Measurements from ENCODE around the gene CACNA2D4.
A peak's percentile ranks its signal among the peaks of the same experiment; 100 is the strongest.

Gene CACNA2D4

DNA sequence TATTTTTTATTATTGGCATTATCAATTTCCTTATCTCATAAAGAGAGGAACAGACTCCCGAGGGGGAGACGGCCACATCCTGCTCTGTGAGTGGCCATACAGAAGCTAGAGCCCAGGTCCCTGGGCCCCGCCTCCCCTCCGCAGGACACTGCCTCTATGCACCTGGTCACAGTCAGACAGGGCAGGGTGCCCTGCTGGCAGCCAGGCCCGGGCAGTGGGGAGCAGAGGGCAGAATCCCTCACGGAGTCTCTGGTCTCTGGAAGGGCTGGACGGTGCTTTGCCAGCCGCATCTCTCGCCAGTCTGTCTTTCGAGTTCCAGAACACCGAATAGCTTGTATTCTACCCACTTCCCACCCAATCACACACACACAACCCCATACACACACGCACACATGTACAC is 16.4 kb upstream of the CACNA2D4 start:
- DNase-seq (ENCODE audit: low read depth, low spot score) = no peak

DNA sequence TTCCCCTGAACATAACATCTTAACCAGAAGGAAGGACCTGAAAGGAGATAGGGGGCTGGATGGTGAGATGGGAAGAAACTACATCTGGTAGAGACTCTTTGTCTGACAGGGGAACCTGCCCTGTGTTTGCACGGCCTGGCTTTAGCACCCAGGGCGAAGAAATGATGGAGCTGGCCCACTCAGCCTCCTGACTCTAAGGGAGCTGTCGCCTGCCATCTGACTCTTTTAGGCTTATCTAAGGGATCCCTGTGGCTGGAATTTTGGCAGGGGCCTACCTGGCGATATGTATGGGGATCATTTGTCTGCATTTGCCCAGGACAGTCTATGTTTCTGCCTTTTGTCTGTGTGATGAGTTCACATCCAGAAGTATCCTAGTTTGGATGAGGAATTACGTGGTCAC is 15.6 kb upstream of the CACNA2D4 start:
- DNase-seq (ENCODE audit: low read depth, low spot score) = no peak

DNA sequence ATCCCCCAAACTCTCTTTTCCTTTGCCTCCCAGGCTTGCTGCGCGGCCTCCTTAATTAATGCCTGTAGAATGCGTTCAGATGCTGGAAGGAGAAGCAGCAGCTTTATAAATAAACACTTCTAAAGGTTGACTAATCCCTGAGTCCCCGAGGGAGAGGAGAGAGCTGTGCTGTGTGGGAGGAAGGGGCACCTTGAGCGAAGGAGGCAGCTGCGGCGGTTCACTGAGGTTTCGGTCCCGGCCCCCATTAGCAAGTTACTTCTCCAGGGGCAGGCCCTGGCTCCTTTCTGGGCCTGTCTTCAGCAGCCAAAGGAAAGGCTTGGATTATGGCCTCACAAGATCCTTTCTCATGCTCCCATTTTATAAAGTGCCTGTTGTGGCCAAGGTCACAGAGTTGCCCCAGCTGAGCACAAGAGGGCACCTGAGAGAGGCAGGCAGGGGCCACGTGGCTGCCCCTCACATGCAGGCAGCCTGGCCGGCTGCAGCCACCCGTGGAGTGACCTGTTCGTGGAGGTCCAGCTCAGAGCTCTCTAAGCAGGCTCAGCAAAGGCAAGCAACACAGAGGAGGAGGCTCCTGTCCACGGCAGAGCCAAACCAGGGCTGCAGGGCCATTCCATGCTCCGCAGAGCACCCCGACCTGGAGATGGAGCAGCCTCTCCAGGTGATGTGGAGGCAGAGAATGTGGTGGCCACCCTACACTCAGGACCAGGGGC is 15.0 kb upstream of the CACNA2D4 start:
- peak; percentile 56 for DNase-seq (ENCODE audit: low read depth, low spot score)

DNA sequence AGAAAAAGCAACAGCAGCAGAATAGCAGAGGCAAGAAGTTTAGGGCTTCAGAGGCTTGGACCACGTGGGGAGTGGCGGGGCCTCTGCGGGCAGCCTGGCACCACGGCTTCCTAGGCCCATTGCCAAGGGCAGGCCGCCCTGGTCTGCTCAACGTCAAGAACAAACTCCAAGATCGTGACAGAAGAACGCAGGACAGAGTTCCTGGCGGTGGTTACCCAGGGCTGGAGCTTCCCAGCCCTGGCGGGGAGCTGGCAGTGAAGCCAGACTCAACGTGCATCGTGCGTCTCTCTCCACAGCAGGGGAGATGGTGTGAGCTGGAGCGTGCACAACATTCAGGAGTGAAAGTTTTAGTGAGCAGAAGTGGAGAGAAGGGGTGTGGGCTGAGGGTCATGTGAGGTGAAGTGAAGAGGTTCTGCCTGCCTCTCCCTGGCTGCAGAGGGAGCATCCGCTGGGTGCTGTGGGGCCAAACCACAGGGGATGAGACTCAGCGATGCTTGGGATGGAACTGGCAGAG is 13.9 kb upstream of the CACNA2D4 start:
- DNase-seq (ENCODE audit: low read depth, low spot score) = peak; percentile 82

DNA sequence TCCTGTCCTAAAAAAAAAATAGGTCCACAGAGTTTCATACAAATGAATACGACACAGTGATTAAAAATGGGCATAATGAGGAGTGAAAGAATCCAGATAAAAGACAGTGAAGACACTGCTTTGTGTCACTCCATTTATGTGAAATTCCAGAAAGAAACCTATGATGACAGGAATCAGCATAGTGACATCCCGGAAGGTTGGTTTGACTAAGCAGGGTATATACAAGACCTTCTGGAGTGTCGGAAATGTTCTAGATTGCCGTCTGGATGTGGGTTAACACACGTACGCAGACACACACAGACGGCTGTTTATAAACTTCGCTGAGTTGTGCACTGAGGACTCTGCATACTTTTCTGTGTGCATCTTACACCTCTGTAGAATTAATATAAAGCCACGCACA is 13.2 kb upstream of the CACNA2D4 start:
- no peak for DNase-seq (ENCODE audit: low read depth, low spot score)

DNA sequence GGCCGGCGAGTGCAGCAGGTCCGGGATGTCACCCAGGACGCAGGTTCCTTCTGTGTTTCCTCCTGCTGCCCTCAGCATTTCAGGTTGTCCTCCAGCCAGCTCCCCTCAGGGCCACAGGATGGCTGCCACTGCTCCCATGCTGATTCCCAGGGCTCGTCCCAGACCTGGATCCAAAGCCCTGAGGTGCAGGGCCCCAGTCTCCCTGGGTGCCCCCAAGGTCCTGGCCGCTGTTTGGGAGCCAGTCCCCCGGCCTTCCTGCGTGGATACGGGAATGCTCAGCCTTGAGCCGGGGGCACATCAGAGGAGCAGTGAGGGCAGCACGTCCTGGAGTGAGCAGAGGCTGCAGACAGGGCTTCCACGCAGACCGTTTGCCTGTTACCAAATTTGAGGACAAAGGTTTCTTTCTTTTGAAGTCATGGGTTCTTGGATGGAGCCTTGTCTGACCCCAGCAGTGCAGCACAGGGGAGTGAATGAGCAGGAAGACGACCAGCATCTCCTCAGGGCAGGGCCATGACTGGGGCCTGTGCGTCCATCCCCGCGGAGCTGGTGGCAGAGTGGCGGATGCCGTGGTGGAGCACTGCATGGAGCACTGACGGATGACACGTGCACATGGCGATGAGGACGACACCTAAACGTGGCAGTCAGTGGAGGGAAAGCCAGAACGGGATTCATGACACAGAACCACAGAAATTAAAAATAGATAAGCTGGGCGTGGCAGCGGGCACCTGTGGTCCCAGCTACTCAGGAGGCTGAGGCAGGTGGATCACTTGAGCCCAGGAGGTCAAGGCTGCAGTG is 12.5 kb upstream of the CACNA2D4 start:
- no peak for DNase-seq (ENCODE audit: low read depth, low spot score)

DNA sequence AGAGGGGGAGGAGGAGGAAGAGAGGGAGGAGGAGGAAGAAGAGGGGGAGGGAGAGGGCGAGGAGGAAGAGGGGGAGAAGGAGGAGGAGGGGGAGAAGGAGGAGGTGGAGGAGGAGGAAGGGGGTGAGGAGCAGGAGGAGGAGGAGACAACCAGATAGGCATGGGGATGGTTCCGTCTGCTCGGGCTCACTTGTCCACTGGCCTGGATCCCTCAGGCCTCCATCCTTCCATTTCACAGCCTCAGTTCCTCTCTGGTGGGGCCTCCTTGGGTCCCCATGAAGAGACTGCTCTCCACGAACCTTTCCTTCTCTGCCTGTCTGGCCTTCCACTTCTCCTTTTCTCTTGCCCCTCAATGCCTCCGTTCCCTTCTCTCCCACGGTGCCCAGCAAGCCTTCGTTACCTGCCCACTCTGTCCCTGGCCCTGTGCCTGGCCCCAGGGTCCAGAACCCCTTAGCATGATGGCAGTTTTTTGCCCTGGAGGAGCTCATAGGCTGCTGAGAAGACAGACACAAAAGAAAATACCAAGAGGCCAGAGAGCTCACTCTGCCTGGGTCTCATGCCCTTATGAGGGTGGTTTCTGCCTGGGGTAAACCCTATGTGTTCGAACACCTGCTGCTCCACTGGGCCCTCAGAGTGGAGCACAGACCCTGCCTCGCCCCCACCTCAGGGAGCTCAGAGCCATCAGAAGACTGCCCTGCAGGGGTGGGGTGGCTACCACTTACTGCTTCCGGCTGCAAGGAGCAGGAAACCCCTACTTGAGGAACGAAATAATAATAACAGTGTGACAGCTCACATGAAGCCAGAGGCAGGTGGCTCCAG is 11.7 kb upstream of the CACNA2D4 start:
- DNase-seq (ENCODE audit: low read depth, low spot score) = no peak

DNA sequence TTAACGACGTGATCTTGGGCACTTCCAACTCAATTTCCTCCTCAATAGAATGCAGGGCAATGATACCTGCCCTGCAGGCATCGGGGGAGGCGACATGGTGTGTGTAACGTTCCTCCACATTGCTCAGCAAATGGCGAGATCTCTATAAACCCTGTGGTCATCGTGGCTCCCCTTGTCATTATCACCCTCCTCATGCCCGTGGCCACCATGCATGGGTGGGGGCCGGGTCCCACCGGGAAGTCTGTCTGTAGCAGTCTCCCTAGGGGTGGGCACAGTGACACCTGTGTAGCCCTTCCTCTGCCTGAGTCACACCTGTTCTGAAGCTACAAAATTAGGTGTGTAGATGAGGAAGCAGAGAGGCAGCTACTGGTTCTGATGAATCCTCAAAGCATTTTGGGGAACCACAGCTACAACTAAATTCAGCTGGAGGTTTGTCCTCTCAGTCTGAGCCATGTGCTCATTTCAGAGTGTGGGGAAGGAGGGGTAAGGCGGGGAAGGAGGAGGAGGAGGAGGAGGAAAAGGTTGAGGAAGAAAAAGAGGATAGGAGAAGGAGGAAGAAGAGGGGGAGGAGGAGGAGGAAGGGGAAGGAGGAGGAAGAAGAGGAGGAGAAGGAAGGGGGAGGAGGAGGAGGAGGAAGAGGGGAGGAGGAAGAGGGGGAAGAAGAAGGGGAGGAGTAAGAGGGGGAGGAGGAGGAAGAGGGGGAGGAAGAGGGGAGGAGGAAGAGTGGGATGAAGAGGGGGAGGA is 11.0 kb upstream of the CACNA2D4 start:
- DNase-seq (ENCODE audit: low read depth, low spot score) = no peak

DNA sequence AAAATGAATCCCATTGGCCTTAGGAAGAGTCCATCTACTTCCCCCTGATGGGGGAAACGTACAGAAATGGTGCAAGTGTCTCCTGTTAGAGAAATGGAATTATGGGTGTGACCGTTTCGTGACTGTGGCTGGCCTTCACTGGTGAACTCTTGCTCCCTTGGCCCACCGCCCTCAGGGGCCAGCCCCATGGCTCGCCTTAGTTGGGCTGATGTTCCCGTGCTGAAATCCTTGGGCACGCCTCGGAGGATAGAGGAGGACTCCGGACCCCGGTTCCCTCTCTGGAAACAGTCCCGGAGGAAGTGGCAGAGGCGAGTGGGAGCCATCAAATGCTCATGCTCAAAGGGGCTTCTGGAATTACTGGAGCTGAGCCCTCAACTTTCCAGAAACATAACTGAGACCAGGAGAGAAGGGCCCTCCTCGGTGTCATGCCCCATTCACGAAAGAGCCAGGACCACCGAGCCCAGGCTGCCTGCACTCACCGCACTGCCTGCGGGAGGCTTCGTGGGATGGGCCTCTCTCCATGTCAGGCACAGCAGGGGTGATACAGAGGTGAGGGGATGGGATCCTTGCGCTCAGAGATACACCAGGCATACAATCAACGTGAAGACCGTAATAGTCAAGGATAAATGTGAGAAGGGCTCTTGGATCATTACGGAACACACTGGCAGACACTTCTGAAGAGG is 10.1 kb upstream of the CACNA2D4 start:
- no peak for DNase-seq (ENCODE audit: low read depth, low spot score)

DNA sequence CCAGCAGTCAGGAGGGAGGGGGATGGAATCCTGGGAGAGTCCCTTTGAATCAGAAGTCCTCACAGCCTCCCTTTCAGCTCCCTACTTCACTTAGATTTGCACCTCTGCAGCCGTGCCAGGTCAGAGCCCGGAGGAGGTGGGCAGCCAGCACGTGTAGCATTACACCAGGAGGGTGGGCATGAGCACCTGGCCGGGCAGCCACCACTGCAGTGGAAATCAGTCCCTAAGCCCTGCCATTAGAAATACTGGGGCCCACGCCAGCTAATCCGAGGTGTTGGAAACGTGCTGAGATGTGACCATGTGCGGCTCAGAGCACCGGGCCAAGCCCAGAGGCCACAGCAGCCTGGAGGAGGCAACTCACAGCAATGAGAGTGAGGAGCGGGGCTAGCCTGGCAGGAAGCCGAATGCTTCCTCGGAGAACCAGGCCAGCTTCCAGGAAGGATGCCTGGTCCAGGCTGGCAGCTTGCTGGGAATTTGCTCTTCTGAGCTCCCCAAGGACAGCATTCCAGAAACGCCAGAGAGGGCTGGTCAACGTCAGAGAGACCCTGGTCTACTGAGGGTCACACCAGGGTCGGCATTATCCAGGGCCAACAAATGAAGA is 9.4 kb upstream of the CACNA2D4 start:
- DNase-seq (ENCODE audit: low read depth, low spot score) = peak; percentile 72

DNA sequence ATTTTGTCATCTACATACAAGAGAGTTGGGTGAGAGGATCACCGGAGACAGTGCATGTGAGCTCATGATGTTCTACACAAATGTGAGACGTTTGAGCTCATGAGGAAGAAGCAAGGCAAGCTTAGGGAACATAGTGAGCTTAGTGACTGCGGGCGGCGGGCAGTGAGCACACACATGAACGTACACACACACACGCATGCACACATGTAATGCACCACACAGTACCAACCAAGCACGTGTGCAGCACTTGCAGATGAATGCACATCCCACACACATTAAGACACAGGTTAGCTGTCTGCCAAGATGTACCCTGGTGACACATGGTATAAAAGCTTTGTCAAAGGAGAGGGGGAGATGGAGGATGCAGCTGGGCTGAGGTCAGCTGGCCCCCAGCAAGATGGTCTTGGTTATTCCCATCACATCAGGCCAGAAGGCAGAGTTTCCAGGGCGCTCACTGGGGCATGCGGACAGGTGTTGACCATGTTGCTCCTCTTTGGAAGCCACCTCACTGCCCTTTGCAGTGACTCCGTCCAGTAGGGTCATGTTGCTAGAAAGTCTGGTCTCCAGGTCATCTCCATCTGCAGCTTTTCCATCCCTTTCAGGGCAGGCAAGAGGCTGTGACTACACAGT is 8.7 kb upstream of the CACNA2D4 start:
- peak; percentile 0 for DNase-seq (ENCODE audit: low read depth, low spot score)

DNA sequence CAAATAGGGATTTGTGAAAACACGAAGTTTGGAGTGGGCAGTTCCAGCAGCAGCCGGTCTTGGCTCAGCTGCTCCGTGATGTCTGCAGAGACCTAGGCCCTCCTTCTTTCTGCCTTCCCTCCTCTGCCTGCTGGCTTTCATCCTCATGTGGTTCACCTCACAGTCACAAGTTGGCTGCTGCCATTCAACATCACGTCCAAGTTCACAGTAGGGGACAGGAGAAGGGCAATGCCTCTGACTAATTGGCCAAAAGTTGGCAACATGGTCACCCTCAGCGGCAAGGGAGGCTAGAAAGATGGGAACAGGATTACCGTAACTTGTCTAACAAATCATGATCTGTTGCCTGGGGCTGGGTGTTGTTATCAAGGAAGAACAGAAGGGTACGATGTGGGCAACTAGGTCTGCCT is 7.8 kb upstream of the CACNA2D4 start:
- DNase-seq (ENCODE audit: low read depth, low spot score) = peak; percentile 42

DNA sequence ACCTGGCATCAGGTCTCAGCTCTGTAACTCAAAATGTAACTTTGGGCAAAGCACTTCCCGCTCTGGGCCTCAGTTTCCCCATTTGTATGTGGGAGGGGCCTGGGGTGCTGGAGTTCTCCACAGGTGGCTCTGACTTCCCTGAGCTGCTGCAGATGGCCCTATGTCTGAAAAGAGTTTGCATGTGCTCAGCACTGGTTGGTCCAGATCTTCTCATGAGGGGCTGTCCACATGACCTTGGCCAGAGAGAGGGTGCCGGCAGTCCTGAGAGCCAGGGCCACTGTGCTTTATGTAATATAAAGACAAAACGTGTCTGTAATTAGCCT is 7.2 kb upstream of the CACNA2D4 start:
- peak; percentile 0 for DNase-seq (ENCODE audit: low read depth, low spot score)

DNA sequence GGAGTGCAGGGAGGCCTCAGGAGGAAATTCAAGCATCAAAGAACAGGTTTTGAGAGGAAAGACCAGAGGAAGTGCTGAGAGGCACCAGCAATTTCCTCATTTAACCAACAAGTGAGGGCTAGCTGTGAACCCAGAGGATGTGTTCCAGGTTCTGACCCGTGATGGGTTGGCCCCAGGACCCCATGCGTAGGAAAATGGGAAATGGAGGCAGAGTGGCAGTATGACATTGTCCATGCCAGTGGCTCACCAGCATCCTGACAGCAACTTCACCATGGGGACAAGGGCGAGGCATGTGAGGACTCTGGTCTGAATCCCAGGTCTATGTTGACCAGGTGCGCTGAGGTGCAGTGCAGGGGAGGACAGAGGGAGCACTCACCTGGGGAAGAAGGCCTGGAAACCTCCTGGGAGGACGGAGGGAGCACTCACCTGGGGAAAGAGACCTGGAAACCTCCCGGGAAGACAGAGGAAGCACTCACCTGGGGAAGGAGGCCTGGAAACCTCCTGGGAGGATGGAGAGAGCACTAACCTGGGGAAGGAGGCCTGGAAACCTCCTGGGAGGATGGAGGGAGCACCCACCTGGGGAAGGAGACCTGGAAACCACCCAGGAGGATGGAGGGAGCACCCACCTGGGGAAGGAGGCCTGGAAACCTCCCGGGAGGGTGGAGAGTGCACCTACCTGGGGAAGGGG is 6.7 kb upstream of the CACNA2D4 start:
- no peak for DNase-seq (ENCODE audit: low read depth, low spot score)

DNA sequence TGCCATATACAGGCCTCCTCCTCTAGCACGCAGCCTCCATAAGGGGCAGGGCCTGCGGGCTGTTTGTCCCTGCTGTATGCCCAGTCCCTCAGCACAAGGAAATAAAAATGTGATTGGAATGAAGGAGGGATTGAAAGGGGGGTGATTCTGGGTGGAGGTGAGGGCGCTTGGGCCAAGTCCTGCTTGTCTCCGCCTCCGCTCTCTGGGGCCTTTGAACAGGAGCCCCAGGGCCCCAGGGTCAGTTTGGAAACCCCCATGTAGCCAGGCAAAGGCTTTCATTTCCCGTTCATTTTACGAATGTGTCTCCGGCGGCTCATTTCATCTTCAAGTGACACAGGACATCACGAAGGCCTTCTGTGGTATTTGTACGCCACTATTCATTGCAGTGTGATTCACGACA is 4.5 kb upstream of the CACNA2D4 start:
- peak; percentile 0 for DNase-seq (ENCODE audit: low read depth, low spot score)

DNA sequence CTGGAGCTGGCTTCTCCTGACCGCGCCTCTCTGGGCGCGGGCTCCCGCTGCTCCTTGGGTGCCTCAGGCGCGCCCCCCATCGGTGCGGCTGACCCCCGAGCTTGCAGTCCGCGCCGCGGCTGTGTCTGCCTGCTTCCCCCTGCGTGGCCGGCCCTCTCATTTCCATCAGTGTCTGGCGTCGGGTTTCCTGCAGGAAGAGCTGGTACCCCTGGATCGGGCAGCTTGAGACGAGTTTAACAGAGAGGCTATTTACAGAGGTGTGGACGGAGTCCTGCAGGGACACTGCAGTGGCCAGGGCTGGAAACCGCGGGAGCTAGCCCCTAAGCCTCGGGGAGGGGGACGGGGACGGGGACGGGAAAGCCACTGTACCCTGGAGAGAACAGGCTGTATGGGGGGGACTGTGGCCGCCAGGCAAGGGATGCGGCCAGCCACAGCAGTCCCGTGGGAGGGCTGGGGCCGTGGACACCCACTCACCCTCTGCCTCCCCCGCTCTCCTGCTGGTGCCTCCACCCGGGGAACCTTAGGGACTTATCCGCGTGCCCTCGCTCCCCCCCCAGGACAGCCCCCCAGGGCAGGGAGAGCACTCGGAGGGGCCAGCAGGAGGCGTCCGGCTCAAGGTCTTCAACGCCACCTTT is 3.7 kb upstream of the CACNA2D4 start:
- DNase-seq (ENCODE audit: low read depth, low spot score) = peak; percentile 7

DNA sequence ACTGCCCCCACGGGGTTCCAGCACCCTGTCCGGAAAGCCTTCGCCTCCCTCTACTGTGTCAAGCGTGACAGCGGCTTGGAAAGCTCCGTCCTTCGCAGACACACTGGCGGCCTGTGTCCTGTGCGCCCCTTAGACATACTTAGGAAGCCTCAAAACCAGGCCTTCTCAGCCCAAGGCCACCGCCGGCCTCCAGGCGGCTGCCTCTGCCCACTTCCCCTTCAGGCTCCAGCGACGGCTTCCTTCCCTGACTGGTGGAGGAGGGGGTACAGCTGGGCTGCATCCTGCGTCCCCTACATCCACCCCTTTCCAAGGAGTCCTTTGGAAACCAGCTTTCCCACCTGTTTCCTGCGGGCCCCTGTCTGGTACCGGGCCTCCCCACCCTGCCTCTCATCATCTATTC is 2.5 kb upstream of the CACNA2D4 start:
- no peak for DNase-seq (ENCODE audit: low read depth, low spot score)

DNA sequence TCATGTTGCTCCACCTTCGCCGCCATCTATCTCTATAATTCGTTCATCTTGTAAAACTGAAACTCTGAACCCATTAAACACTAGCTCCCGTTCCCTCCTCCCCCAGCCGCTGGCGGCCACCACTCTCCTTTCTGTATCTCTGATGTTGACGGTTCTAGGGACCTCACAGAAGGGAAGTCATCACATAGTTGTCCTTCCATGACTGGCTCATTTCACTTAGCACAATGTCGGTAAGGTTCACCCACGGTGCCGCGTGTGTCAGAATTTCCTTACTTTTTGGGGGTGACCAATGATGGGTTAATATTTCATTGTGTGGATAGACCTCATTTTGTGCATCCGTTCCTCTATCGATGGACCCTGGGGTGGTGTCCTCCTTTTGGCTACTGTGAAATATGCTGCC is 2.0 kb upstream of the CACNA2D4 start:
- no peak for DNase-seq (ENCODE audit: low read depth, low spot score)

DNA sequence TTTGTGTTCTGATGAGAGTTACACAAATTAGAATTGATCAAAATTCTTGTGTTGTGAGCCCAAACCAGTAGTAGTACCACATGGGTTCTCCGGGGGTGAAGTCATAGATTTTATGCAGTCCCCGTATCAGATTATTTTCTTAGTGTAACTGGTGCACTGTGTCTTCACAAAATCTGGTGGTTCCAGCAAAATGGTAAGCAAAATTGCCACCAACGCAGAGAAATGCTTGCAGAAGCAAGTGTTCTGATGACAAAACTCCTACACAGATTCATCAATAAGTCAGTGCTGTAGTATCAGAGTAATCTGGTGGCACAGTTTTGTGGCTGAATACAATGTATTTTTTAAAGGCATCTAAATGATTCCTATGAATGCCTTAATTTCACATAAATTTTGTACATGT is 1.3 kb upstream of the CACNA2D4 start:
- DNase-seq (ENCODE audit: low read depth, low spot score) = no peak

Data from astrocyte of the hippocampus (primary cell).